ENCODE data around the gene OSBPL9.

The OSBPL9 gene

DNA sequence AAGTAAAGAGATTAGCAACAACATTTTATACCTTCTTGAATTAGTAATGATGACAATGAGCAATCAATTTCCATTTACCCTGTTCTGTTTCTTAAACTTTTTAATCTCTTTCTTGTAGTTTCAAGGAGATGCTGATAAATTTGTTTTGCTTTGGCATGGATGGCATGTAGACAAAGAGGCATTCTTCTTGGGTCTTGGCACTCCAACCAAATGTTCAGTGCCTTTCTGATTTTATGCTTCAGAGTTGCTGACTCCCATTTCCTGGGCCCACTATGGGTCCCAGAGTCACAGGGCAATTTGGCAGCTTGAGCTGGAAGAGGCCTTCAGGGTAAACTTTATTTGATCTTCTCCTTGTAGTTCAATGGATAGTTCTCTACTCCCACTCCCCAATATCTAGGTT, 42.1 kb upstream of the OSBPL9 start:
- TF ChIP-seq, protein P1, sequence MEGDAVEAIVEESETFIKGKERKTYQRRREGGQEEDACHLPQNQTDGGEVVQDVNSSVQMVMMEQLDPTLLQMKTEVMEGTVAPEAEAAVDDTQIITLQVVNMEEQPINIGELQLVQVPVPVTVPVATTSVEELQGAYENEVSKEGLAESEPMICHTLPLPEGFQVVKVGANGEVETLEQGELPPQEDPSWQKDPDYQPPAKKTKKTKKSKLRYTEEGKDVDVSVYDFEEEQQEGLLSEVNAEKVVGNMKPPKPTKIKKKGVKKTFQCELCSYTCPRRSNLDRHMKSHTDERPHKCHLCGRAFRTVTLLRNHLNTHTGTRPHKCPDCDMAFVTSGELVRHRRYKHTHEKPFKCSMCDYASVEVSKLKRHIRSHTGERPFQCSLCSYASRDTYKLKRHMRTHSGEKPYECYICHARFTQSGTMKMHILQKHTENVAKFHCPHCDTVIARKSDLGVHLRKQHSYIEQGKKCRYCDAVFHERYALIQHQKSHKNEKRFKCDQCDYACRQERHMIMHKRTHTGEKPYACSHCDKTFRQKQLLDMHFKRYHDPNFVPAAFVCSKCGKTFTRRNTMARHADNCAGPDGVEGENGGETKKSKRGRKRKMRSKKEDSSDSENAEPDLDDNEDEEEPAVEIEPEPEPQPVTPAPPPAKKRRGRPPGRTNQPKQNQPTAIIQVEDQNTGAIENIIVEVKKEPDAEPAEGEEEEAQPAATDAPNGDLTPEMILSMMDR (IDR thresholded peaks at IDR 0.05; ENCODE audit: insufficient read depth, low read depth, low read length, missing control alignments): no peak
- DNase-seq (ENCODE audit: low read depth): no peak

GRCh38 chr1:51575406-51576084, 41.3 kb upstream of the OSBPL9 start:
- peak overlapping the region; percentile 18 for H3K4me3 ChIP-seq (ENCODE audit: low read depth, low read length)
- TF ChIP-seq, protein P1 (IDR thresholded peaks at IDR 0.05; ENCODE audit: insufficient read depth, low read depth, low read length, missing control alignments): no peak
- peak; percentile 65 for DNase-seq (ENCODE audit: low read depth)

More for the DNA sequence above, 42.1 kb upstream of the OSBPL9 start:
- no peak overlapping the region for H3K4me3 ChIP-seq (ENCODE audit: low read depth, low read length)

DNA sequence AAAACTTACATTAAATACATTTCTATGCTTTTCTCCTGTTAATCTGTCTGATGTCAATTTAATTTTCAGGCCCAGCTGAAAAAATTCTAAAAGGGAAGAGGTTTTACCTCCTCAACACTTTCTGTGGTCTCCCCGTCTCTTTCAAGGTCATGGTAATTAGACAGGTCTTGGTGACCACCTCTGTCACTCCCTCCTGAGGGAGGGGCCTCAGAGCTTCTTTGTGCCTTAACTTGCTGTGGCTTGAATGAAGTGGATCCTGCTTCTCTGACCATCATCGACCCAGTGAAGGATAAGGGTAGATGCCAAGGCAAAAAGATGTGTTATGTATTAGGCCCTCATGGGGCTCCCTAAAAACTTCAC, 40.8 kb upstream of the OSBPL9 start:
- H3K4me3 ChIP-seq (ENCODE audit: low read depth, low read length): no peak overlapping the region
- TF ChIP-seq, protein P1 (IDR thresholded peaks at IDR 0.05; ENCODE audit: insufficient read depth, low read depth, low read length, missing control alignments): no peak
- peak; percentile 74 for DNase-seq (ENCODE audit: low read depth)

DNA sequence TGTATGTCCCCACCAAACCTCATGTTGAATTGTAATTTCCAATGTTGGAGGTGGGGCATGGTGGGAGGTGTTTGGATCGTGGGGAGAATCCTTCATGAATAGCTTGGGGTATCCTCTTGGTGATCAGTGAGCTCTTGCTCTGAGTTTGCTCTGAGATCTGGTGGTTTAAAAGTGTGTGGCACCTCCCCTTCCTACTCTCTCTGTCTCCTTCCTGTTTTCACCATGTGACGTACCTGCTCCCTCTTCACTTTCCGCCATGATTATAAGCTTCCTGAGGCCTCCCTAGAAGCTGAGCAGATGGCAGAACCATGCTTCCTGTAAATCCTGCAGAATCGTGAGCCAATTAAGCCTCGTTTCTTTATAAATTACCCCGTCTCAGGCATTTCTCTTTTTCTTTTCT, 40.0 kb upstream of the OSBPL9 start:
- no peak for DNase-seq (ENCODE audit: low read depth)
- H3K4me3 ChIP-seq (ENCODE audit: low read depth, low read length): no peak overlapping the region
- TF ChIP-seq, protein P1 (IDR thresholded peaks at IDR 0.05; ENCODE audit: insufficient read depth, low read depth, low read length, missing control alignments): no peak

DNA sequence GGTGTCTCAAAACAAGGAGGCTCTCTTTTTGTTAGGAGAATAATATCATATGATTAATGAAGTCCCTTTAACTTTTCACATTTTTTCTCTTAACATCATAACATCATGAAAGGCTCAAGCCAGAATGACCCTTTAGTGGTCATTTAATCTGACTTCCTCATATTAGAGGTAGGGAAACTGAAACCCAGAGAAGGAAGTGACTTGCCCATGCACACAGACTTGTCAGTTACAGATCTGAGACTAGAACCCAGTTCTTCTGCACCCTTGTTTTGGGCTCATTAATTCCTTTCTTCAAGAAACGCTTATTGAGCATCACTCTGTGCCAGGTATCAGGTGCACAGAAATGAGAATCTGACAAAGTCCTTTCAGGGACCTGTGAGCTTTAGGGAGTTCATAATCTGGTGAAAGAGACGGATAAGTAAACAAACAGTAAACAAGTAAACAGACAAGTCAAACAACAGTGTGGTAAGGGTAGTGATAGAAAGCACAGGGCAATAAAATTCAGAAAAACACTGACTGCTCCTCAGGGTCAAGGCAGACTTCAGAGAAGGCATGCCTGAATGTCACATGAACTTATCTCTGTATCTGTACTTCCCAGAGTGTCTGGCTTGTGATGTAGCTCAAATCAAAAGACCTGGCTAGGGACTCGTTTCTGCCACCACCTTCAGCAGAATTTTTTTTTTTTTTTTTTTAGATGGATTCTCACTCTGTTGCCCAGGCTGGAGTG, 38.3 kb upstream of the OSBPL9 start:
- TF ChIP-seq, protein P1 (IDR thresholded peaks at IDR 0.05; ENCODE audit: insufficient read depth, low read depth, low read length, missing control alignments): no peak
- H3K4me3 ChIP-seq (ENCODE audit: low read depth, low read length): no peak overlapping the region
- DNase-seq (ENCODE audit: low read depth): peak; percentile 66

- DNase-seq (ENCODE audit: low read depth): no peak
- no peak overlapping the region for H3K4me3 ChIP-seq (ENCODE audit: low read depth, low read length)
- TF ChIP-seq, protein P1 (IDR thresholded peaks at IDR 0.05; ENCODE audit: insufficient read depth, low read depth, low read length, missing control alignments): no peak
Measured at GRCh38 chr1:51581238-51581637, 35.7 kb upstream of the OSBPL9 start.
